ENCODE data around the gene ING4. TPM values are rescaled to one million over a fixed set of nuclear protein-coding genes. Genes with fewer than 3 reads are reported as not detected.

Gene ING4
- polyA plus RNA-seq, 1 of the 3 experiments (the other 2 are of a cell fraction), result 96.5 TPM

DNA sequence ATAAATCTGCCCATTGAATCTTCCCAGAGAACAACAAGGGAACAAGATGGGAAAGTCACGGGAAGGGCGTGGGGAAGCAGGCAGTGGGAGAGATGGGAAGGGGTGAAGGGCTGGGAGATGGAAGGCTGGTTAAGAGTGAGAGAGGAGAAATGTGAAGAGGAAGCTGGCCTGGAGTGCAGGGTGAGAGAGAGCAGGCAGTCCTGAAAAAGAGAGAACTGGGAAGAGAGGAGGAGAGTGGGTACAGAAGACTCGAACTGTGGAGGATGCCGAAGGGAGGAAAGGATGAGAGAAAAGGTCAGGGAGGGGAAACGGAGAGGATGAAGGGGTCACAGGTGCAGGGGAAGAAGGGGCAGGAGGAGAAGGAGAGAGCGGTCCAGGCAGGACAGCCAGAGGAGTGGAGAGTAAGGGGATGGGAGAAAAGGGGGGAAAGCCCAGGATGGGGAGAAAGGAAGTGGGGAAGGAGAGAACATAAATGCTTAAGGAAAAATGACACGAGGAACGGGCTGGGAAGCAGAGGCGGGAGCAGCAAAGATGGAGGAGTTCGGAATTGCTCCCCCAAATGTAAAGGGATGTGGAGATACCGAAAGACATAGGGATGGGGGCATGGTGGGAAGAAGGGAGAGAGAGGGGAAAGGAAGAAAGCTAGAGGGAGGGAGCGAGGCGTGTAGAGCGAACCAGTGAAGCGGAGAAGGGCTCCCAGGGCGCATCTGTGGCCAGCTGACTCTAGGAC is 36.5 kb upstream of the ING4 start:
- ChIA-PET POLR2A (interaction anchor here (0.9 to 3.1 kb wide), 4 partner anchors 10 to 67 kb away, joined by 3 to 38 read pairs (median 13); partner anchors contain the start of genes COPS7A, PTMS and ZNF384), CTCF (interaction anchor here (0.6 to 2.7 kb wide), 8 partner anchors 10 to 170 kb away, joined by 3 to 13 read pairs (median 4); partner anchors contain the start of genes MLF2 and ZNF384)
- Histone ChIP-seq H3K4me2 (peak overlapping the region; percentile 98), H3K79me2 (ENCODE audit: insufficient read depth) (peaks cover 11% of the 10 kb centered on the region), H3F3A (replicated peaks; ENCODE audit: insufficient read depth) (peaks cover 12% of the 10 kb centered on the region), H3K4me3 (ENCODE audit: low read depth in 2 of 2, low read length in 1 of 2) (peak overlapping the region; percentile 74 to 80), H3K9ac (peak overlapping the region; percentile 85), H3K27ac (ENCODE audit: low read depth in 2 of 2, low read length in 1 of 2) (peak overlapping the region; percentile 12 to 80; a peak in 3 of 4 replicates), H3K9me2 (no peaks in the 10 kb centered on the region), H3K9me3 (no peaks in the 10 kb centered on the region), H3K27me3 (ENCODE audit: insufficient read depth) (no peaks in the 10 kb centered on the region), H2AFZ (ENCODE audit: low read depth) (peak overlapping the region; percentile 67; the same call in 1 of the 2 replicates), H4K20me1 (ENCODE audit: insufficient read depth) (no peaks in the 10 kb centered on the region), H3K4me1 (ENCODE audit: control insufficient read depth in 1 of 2, insufficient read depth in 2 of 2, low read depth in 1 of 2, low read length in 1 of 2) (peaks cover 6 to 13% of the 10 kb centered on the region in 2 experiments; a peak in 2 of 4 replicates), H3K36me3 (replicated peaks in 1 of 2; ENCODE audit: control insufficient read depth in 1 of 2, insufficient read depth in 2 of 2, low read length in 1 of 2) (peaks cover 0 to 15% of the 10 kb centered on the region in 2 experiments)
- no peak for DNase-seq
- no peak for TF ChIP-seq SMC3 (IDR thresholded peaks at IDR 0.05; ENCODE audit: low read depth, low read length)
- peak; percentile 46; the same call in 1 of the 2 replicates for TF ChIP-seq MXI1 (IDR thresholded peaks at IDR 0.05; ENCODE audit: low read depth, low read length)
- WGBS (ENCODE audit: low lambda C conversion rate), result 31% methylated on average over 16 of the region's 16 CpGs

DNA sequence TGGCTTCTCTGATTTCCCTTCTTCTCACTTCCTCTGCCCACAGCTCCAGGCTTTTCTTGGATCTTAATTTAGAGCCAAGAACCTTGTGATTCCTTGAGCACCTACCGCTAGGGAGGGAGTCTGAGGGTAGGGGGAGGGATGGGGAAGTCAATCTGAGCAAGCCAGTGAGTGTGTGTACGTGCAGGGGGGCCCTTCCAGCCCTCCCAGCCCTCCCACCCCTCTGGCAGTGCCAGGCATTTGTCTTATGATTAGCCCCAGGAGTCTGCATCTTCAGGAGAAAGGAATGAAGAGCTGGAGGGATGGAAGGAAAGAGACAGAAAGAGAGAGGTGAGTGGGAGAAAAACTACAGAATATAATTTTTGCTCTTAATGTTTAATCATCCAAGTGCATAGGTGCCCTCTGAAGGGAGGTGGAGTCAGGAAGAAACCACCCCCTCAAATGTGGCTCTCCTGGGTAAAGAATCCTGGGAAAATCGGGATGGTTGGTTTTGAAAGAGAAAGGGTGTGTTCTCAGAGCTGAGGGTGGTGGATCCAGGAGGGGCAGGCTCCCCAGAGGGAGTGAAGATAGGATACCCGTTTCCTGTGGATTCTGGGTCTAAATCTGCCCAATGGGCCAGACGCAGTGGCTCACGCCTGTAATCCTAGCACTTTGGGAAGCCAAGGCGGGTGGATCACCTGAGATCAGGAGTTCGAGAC is 35.6 kb upstream of the ING4 start:
- WGBS (ENCODE audit: low lambda C conversion rate), result 79% methylated on average over 8 of the region's 8 CpGs
- Histone ChIP-seq H3K9me3 (no peaks in the 10 kb centered on the region), H3K9me2 (no peaks in the 10 kb centered on the region), H3K36me3 (replicated peaks in 1 of 2; ENCODE audit: control insufficient read depth in 1 of 2, insufficient read depth in 2 of 2, low read length in 1 of 2) (peaks cover 0 to 15% of the 10 kb centered on the region in 2 experiments), H3F3A (replicated peaks; ENCODE audit: insufficient read depth) (peaks cover 12% of the 10 kb centered on the region), H3K4me1 (ENCODE audit: control insufficient read depth in 1 of 2, insufficient read depth in 2 of 2, low read depth in 1 of 2, low read length in 1 of 2) (peaks cover 6 to 13% of the 10 kb centered on the region in 2 experiments; a peak in 2 of 4 replicates), H3K4me3 (ENCODE audit: low read depth in 2 of 2, low read length in 1 of 2) (peak overlapping the region in 1 of 2 experiments; percentile 74; a peak in 2 of 4 replicates), H3K4me2 (peak overlapping the region; percentile 98), H3K9ac (no peak overlapping the region), H4K20me1 (ENCODE audit: insufficient read depth) (no peaks in the 10 kb centered on the region), H3K27me3 (ENCODE audit: insufficient read depth) (no peaks in the 10 kb centered on the region), H3K79me2 (ENCODE audit: insufficient read depth) (peaks cover 11% of the 10 kb centered on the region), H2AFZ (ENCODE audit: low read depth) (no peak overlapping the region), H3K27ac (ENCODE audit: low read depth in 2 of 2, low read length in 1 of 2) (peak overlapping the region in 1 of 2 experiments; percentile 12; a peak in 2 of 4 replicates)
- POLR2A ChIA-PET, result interaction anchor here (2.9 to 3.1 kb wide), 2 partner anchors 9 to 25 kb away, joined by 22 to 38 read pairs; partner anchors contain the start of genes COPS7A and ZNF384
- no peak for DNase-seq
- CTCF ChIA-PET, result interaction anchor here (0.6 to 2.7 kb wide), 13 partner anchors 9 to 319 kb away, joined by 3 to 13 read pairs (median 3); partner anchors contain the start of genes MLF2 and ZNF384
- TF ChIP-seq RCOR1 (IDR thresholded peaks at IDR 0.05; ENCODE audit: low read length) (no peak), MEF2A (IDR thresholded peaks at IDR 0.05; ENCODE audit: borderline replicate concordance, low read depth) (no peak), RFX5 (IDR thresholded peaks at IDR 0.05; ENCODE audit: low read length) (no peak), SIN3A (IDR thresholded peaks at IDR 0.05; ENCODE audit: borderline replicate concordance, low read depth, low read length) (no peak), FOXJ3 (CRISPR knock-in tag; IDR thresholded peaks at IDR 0.05) (no peak), JUND (IDR thresholded peaks at IDR 0.05) (no peak), RAD21 (IDR thresholded peaks at IDR 0.05; ENCODE audit: low read length) (no peak), EP300 (IDR thresholded peaks at IDR 0.05; ENCODE audit: borderline replicate concordance in 1 of 2, low read depth in 1 of 2, low read length in 1 of 2) (no peak), MXI1 (IDR thresholded peaks at IDR 0.05; ENCODE audit: low read depth, low read length) (no peak), POLR2AphosphoS5 (IDR thresholded peaks at IDR 0.05; ENCODE audit: low read depth, low read length) (no peak), RXRA (IDR thresholded peaks at IDR 0.05; ENCODE audit: borderline replicate concordance, low read depth) (no peak)
- TF ChIP-seq, protein P1, sequence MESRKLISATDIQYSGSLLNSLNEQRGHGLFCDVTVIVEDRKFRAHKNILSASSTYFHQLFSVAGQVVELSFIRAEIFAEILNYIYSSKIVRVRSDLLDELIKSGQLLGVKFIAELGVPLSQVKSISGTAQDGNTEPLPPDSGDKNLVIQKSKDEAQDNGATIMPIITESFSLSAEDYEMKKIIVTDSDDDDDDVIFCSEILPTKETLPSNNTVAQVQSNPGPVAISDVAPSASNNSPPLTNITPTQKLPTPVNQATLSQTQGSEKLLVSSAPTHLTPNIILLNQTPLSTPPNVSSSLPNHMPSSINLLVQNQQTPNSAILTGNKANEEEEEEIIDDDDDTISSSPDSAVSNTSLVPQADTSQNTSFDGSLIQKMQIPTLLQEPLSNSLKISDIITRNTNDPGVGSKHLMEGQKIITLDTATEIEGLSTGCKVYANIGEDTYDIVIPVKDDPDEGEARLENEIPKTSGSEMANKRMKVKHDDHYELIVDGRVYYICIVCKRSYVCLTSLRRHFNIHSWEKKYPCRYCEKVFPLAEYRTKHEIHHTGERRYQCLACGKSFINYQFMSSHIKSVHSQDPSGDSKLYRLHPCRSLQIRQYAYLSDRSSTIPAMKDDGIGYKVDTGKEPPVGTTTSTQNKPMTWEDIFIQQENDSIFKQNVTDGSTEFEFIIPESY (IDR thresholded peaks at IDR 0.05; ENCODE audit: borderline replicate concordance, low read depth), result no peak
- TF ChIP-seq, protein P2, sequence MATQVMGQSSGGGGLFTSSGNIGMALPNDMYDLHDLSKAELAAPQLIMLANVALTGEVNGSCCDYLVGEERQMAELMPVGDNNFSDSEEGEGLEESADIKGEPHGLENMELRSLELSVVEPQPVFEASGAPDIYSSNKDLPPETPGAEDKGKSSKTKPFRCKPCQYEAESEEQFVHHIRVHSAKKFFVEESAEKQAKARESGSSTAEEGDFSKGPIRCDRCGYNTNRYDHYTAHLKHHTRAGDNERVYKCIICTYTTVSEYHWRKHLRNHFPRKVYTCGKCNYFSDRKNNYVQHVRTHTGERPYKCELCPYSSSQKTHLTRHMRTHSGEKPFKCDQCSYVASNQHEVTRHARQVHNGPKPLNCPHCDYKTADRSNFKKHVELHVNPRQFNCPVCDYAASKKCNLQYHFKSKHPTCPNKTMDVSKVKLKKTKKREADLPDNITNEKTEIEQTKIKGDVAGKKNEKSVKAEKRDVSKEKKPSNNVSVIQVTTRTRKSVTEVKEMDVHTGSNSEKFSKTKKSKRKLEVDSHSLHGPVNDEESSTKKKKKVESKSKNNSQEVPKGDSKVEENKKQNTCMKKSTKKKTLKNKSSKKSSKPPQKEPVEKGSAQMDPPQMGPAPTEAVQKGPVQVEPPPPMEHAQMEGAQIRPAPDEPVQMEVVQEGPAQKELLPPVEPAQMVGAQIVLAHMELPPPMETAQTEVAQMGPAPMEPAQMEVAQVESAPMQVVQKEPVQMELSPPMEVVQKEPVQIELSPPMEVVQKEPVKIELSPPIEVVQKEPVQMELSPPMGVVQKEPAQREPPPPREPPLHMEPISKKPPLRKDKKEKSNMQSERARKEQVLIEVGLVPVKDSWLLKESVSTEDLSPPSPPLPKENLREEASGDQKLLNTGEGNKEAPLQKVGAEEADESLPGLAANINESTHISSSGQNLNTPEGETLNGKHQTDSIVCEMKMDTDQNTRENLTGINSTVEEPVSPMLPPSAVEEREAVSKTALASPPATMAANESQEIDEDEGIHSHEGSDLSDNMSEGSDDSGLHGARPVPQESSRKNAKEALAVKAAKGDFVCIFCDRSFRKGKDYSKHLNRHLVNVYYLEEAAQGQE (IDR thresholded peaks at IDR 0.05; ENCODE audit: low read depth, low read length), result no peak
- TF ChIP-seq, protein P3, sequence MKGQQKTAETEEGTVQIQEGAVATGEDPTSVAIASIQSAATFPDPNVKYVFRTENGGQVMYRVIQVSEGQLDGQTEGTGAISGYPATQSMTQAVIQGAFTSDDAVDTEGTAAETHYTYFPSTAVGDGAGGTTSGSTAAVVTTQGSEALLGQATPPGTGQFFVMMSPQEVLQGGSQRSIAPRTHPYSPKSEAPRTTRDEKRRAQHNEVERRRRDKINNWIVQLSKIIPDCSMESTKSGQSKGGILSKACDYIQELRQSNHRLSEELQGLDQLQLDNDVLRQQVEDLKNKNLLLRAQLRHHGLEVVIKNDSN (IDR thresholded peaks at IDR 0.05; ENCODE audit: borderline replicate concordance, low read depth), result no peak
- TF ChIP-seq, protein P4, sequence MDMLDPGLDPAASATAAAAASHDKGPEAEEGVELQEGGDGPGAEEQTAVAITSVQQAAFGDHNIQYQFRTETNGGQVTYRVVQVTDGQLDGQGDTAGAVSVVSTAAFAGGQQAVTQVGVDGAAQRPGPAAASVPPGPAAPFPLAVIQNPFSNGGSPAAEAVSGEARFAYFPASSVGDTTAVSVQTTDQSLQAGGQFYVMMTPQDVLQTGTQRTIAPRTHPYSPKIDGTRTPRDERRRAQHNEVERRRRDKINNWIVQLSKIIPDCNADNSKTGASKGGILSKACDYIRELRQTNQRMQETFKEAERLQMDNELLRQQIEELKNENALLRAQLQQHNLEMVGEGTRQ (IDR thresholded peaks at IDR 0.05; ENCODE audit: borderline replicate concordance, low read depth, low read length), result no peak

Measured in SK-N-SH (cell line).